ENCODE results near the gene NCK2.

DNA sequence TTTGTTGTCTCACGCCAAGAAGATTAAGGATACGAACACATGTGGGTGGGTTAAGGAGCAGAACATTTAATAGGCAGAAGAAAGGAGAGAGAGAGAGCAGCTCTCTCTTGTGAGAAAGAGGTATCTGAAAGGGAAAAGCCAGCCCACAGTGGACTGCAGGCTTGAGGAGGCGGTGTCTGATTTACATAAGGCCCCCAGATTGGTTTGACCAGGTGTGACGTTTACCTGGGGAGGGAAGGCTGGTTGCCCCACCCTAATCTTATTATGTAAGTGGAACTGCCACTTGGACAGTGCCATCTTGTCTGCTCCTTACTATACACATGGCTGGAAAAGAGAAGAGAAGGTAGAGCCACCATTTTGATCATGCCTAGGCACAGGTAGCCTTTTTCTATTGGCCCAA lies 189.2 kb downstream of the NCK2 start:
- TF ChIP-seq, protein P1, sequence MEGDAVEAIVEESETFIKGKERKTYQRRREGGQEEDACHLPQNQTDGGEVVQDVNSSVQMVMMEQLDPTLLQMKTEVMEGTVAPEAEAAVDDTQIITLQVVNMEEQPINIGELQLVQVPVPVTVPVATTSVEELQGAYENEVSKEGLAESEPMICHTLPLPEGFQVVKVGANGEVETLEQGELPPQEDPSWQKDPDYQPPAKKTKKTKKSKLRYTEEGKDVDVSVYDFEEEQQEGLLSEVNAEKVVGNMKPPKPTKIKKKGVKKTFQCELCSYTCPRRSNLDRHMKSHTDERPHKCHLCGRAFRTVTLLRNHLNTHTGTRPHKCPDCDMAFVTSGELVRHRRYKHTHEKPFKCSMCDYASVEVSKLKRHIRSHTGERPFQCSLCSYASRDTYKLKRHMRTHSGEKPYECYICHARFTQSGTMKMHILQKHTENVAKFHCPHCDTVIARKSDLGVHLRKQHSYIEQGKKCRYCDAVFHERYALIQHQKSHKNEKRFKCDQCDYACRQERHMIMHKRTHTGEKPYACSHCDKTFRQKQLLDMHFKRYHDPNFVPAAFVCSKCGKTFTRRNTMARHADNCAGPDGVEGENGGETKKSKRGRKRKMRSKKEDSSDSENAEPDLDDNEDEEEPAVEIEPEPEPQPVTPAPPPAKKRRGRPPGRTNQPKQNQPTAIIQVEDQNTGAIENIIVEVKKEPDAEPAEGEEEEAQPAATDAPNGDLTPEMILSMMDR (IDR thresholded peaks at IDR 0.05; ENCODE audit: low read length), result no peak
- no peak for TF ChIP-seq EZH2 (IDR thresholded peaks at IDR 0.05; ENCODE audit: borderline replicate concordance, low read length)
